ENCODE results near the gene UNC80.

DNA sequence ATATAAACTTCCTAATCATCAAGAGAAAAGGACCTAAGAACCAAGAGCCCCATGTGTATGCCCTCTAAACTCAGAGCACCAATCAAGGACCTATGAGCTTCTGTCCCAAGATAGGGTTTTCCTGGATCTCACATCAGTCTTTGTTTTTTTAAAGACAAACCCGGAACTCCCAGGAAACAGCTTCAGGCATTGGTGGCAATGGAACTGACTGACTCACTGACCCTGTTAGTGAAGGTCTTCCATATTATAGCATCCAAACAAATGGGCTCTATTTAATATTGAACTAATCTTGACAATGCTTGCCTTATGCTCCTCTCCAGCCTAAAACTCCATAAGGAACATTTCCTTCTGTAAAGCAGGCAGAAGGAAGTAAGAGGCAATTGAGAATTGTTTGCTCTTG, 167.3 kb downstream of the UNC80 start:
- no peak for TF ChIP-seq CTCF (conservative IDR thresholded peaks at IDR 0.05)
- no peak for TF ChIP-seq EZH2 (IDR thresholded peaks at IDR 0.05; ENCODE audit: low read depth)

Measured in PC-9 (cell line).